ENCODE measurements around the gene EEF1AKMT3. TPM values are rescaled to one million over a fixed set of nuclear protein-coding genes. Genes with fewer than 3 reads are reported as not detected.

The EEF1AKMT3 gene
- total and polyA plus RNA-seq, 3 donors from 2014 or later, result 5.5 to 8.7 (median 8.4) TPM

- Histone ChIP-seq H3K27me3 (no peaks in the 10 kb centered on the region), H3K36me3 (ENCODE audit: low read depth, missing control alignments) (no peaks in the 10 kb centered on the region), H3K4me3 (no peak overlapping the region), H3K4me1 (peaks cover 27% of the 10 kb centered on the region), H3K27ac (no peak overlapping the region), H3K9me3 (no peaks in the 10 kb centered on the region)
- TF ChIP-seq POLR2A (IDR thresholded peaks at IDR 0.05), result no peak
- TF ChIP-seq, protein P1, sequence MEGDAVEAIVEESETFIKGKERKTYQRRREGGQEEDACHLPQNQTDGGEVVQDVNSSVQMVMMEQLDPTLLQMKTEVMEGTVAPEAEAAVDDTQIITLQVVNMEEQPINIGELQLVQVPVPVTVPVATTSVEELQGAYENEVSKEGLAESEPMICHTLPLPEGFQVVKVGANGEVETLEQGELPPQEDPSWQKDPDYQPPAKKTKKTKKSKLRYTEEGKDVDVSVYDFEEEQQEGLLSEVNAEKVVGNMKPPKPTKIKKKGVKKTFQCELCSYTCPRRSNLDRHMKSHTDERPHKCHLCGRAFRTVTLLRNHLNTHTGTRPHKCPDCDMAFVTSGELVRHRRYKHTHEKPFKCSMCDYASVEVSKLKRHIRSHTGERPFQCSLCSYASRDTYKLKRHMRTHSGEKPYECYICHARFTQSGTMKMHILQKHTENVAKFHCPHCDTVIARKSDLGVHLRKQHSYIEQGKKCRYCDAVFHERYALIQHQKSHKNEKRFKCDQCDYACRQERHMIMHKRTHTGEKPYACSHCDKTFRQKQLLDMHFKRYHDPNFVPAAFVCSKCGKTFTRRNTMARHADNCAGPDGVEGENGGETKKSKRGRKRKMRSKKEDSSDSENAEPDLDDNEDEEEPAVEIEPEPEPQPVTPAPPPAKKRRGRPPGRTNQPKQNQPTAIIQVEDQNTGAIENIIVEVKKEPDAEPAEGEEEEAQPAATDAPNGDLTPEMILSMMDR (IDR thresholded peaks at IDR 0.05), result no peak
- intact Hi-C loops (cut with DNase I; ENCODE audit: low total_unique reads), result no loop called here
- DNase-seq, result no peak
Observed at GRCh38 chr12:57767305-57767698, 5.1 kb upstream of the EEF1AKMT3 start.

DNA sequence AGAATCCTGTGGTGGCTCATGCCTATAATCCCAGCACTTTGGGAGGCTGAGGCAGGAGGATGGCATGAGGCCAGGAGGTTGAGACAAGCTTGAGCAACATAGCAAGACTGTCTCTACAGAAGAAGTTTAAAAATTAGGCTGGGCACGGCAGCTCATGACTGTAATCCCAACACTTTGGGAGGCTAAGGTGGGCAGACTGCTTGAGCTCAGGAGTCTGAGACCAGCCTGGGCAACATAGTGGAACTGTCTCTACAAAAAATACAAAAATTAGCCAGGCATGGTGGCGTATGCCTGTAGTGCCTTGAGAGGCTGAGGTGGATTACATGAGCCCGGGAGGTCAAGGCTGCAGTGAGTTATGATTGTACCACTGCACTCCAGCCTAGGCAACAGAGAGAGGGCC, 4.5 kb upstream of the EEF1AKMT3 start:
- H3K36me3 ChIP-seq (ENCODE audit: low read depth, missing control alignments), result no peaks in the 10 kb centered on the region
- H3K27me3 ChIP-seq, result no peaks in the 10 kb centered on the region
- 87 to 97% methylated on average over 3 of the region's 3 CpGs for WGBS, 2 donors
- no peak for DNase-seq
- intact Hi-C loops (cut with DNase I; ENCODE audit: low total_unique reads), result no loop called here
- TF ChIP-seq, protein P1 (IDR thresholded peaks at IDR 0.05), result no peak
- no peak for TF ChIP-seq POLR2A (IDR thresholded peaks at IDR 0.05)
- no peak overlapping the region for H3K27ac ChIP-seq
- H3K9me3 ChIP-seq, result no peaks in the 10 kb centered on the region
- peaks cover 27% of the 10 kb centered on the region for H3K4me1 ChIP-seq
- no peak overlapping the region for H3K4me3 ChIP-seq

DNA sequence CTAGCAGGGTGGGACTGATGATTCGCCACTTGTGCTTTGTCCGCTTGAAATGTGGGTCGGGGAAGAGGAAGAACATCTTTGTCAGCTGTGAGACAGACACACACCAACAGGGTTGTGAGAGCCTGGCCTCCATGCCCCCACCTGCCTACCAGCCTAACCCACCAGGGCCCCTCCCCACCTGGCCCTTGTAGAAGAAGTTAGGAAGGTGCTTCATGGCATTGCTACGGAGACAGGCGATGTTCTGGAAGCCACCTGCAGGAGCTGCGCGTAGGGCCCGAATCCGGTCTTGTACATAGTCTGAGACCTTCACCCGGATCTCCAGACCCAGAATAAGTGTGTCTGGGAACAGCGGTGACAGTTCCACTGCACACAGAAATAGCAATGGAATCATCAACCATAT, 2.8 kb upstream of the EEF1AKMT3 start:
- H3K27me3 ChIP-seq, result no peaks in the 10 kb centered on the region
- DNase-seq, result no peak
- TF ChIP-seq POLR2A (IDR thresholded peaks at IDR 0.05), result no peak
- TF ChIP-seq, protein P1 (IDR thresholded peaks at IDR 0.05), result no peak
- H3K4me1 ChIP-seq, result peaks cover 27% of the 10 kb centered on the region
- H3K9me3 ChIP-seq, result no peaks in the 10 kb centered on the region
- no peak overlapping the region for H3K4me3 ChIP-seq
- intact Hi-C loops (cut with DNase I; ENCODE audit: low total_unique reads), result no loop called here
- WGBS, 2 donors, result 93 to 97% methylated on average over 10 to 11 of the region's 11 CpGs
- no peak overlapping the region for H3K27ac ChIP-seq
- H3K36me3 ChIP-seq (ENCODE audit: low read depth, missing control alignments), result no peaks in the 10 kb centered on the region

DNA sequence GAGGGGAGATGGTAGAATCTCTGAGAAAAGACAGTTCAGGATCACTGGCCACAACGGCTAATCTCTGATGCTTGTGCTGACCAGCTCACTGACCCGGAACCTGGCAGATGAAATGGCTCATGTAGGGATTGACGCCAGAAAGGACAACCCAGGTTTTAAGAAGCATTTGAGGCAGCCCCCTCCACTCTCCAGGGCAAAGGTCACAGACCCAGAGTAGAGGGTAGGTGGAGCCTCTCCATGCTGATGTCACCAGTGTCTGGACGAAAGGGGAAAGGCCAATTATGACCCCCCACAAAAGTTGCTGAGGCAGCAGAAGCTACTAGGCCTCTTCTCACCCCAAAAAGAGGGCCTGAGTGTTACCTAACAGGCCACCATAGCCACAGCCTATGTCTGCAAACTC, 1.7 kb upstream of the EEF1AKMT3 start:
- WGBS, 2 donors, result 58 to 77% methylated on average over 4 of the region's 4 CpGs
- TF ChIP-seq, protein P1 (IDR thresholded peaks at IDR 0.05), result no peak
- TF ChIP-seq POLR2A (IDR thresholded peaks at IDR 0.05), result no peak
- no peak overlapping the region for H3K27ac ChIP-seq
- H3K36me3 ChIP-seq (ENCODE audit: low read depth, missing control alignments), result no peaks in the 10 kb centered on the region
- intact Hi-C loops (cut with DNase I; ENCODE audit: low total_unique reads), result no loop called here
- no peak for DNase-seq
- peaks cover 17% of the 10 kb centered on the region for H3K4me1 ChIP-seq
- no peaks in the 10 kb centered on the region for H3K27me3 ChIP-seq
- H3K4me3 ChIP-seq, result no peak overlapping the region
- H3K9me3 ChIP-seq, result no peaks in the 10 kb centered on the region

GRCh38 chr12:57771236-57771872, 1.1 kb upstream of the EEF1AKMT3 start:
- TF ChIP-seq POLR2A (IDR thresholded peaks at IDR 0.05), result no peak
- TF ChIP-seq, protein P1 (IDR thresholded peaks at IDR 0.05), result no peak
- Histone ChIP-seq H3K27ac (peak overlapping the region; percentile 69 to 85), H3K4me3 (peak overlapping the region; percentile 80 to 85), H3K9me3 (no peaks in the 10 kb centered on the region), H3K27me3 (no peaks in the 10 kb centered on the region), H3K4me1 (peaks cover 11% of the 10 kb centered on the region), H3K36me3 (ENCODE audit: low read depth, missing control alignments) (no peaks in the 10 kb centered on the region)
- peak; percentile 95 for DNase-seq
- 2% methylated on average over 16 of the region's 16 CpGs for WGBS, 2 donors
- intact Hi-C loops (cut with DNase I; ENCODE audit: low total_unique reads), result no loop called here

All from testis (tissue), 3 donors.